HG03064 (cell line): ENCODE results near the gene TMEM214.

Experiments
- ATAC-seq: cut with Tn5 transposase; IDR thresholded peaks from one replicate; pipeline ENCODE4 v1.9.1; 2021; ENCODE audit warnings: low read depth; ENCODE audit not compliant: unreplicated experiment

The TMEM214 gene, protein sequence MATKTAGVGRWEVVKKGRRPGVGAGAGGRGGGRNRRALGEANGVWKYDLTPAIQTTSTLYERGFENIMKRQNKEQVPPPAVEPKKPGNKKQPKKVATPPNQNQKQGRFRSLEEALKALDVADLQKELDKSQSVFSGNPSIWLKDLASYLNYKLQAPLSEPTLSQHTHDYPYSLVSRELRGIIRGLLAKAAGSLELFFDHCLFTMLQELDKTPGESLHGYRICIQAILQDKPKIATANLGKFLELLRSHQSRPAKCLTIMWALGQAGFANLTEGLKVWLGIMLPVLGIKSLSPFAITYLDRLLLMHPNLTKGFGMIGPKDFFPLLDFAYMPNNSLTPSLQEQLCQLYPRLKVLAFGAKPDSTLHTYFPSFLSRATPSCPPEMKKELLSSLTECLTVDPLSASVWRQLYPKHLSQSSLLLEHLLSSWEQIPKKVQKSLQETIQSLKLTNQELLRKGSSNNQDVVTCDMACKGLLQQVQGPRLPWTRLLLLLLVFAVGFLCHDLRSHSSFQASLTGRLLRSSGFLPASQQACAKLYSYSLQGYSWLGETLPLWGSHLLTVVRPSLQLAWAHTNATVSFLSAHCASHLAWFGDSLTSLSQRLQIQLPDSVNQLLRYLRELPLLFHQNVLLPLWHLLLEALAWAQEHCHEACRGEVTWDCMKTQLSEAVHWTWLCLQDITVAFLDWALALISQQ

GRCh38 chr2:27032495-27033252, at the start of gene TMEM214:
Gene TMEM214, plus strand, starts transcription at chr2:27032965. Its CDS starts 51 bp downstream, at chr2:27033016.
- ATAC-seq: peak; percentile 85

GRCh38 chr2:26983746-26984145, 49.0 kb upstream of the TMEM214 start:
- no peak for ATAC-seq

GRCh38 chr2:26985807-26986206, 47.0 kb upstream of the TMEM214 start:
- no peak for ATAC-seq

DNA sequence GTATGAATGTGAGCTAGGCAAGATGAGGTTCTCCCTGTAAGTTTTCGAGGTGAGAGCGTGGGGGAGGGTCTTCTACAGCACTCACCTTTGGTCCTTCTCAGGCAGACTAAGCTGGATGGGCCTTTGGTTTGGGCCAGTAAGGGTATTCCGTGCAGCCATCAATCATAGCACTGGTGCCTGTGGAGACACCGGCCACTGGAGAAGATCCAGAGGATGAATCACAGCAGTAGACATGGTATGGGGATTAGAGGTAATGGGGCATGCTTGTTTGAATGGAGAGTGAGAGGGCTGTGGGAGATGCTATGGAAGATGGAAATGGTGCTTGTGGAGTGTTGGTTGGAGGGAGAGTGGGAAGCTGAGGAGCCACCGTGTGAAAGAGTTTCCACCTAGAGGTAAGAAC, 46.2 kb upstream of the TMEM214 start:
- ATAC-seq: no peak

- no peak for ATAC-seq
Measured at GRCh38 chr2:26988058-26988860, 44.5 kb upstream of the TMEM214 start.

DNA sequence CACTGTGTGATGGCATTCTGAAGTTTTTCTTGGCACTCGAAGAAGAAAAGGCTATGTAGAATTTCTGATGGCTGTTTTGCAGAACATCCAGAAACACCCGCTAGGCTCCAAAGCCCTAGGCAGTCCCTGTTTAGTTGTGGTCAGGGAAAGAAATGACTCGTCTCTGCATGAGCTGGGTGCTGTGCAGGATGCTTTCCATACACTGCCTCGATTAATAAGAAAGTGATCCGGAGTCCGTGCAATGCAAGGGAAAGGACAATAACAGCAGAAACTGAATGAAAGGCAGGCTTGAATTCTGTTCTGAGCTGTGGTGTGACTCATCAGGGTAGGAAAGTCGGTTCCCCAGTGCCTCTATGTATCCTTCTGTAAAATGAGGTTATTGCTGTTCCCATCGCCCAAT, 43.6 kb upstream of the TMEM214 start:
- ATAC-seq: no peak

DNA sequence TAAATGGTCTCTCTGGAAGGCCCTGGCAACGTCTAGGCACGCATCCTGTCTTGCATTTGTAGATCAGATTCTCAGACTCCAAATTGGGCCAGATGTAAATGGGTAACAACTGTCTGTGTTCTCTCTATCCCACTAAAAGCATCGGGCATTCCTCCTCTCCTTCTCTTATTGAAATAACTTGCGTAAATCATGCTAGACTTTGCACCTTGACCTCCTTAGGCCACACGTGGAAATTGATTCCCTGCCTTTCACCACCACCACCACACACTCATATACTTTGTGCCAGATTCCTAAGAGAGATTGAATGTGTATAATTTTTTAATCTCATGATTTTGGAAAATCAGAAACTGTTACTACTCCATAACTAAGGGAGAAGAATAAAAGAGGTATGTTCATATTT, 41.0 kb upstream of the TMEM214 start:
- no peak for ATAC-seq

- no peak for ATAC-seq
Measured at GRCh38 chr2:26993768-26994167, 39.0 kb upstream of the TMEM214 start.

GRCh38 chr2:26994983-26995382, 37.8 kb upstream of the TMEM214 start:
- ATAC-seq: no peak

- no peak for ATAC-seq
Measured at GRCh38 chr2:26997394-26997793, 35.4 kb upstream of the TMEM214 start.

DNA sequence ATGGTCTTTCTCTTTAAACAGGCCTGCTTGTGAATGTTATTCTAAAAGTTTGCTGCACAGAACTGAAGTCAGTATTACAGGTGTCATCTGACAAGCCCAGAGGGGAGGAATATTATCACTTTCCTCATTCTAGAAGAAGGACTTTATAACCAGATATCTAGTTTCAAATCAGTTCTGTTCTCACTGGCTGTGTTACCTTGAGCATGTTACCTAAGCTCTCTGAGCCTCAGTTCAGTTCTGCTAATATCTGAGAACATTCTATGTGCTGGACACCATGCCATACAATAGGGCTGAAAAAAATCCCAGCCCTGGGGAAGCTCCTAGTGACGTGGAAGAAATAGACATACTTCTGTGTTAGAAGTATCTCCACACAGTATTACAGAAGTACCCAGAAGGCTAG, 34.4 kb upstream of the TMEM214 start:
- no peak for ATAC-seq

DNA sequence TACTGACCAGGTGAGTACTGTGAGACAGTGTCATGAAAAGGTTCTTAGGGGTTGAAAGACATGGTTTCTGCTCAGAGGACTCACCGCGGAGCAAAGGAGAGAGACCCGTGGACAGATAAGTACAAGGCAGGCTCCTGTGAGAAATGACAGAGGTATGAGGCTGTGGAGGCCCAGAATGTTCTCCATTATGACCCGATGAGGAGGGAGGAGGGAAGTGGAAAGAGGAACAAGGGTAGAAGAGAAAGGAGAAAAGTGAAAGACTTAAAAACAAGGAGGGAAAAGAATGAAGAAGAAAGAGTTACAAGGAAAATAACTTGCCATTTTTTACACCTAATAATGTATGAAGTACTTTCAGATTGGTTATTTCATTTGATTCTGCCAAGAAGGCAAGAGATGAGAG, 32.5 kb upstream of the TMEM214 start:
- ATAC-seq: no peak

DNA sequence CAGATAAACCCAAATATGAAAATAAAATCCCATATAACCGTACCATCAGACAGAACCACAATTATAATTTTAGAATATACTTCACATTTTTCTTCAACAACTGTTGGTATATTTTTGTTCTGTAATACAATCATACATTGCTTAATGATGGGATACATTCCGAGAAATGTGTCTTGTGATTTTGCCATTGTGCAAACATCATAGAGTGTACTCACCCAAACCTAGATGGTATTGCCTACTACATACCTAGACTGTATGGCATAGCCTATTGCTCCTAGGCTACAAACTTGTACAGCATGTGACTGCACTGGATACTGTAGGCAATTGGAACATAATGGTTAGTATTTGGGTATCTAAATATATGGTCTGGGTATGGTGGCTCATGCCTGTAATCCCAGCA, 31.8 kb upstream of the TMEM214 start:
- no peak for ATAC-seq

- no peak for ATAC-seq
Measured at GRCh38 chr2:27001950-27002349, 30.8 kb upstream of the TMEM214 start.

- no peak for ATAC-seq
Measured at GRCh38 chr2:27003007-27003406, 29.8 kb upstream of the TMEM214 start.

GRCh38 chr2:27003857-27004256, 28.9 kb upstream of the TMEM214 start:
- no peak for ATAC-seq

DNA sequence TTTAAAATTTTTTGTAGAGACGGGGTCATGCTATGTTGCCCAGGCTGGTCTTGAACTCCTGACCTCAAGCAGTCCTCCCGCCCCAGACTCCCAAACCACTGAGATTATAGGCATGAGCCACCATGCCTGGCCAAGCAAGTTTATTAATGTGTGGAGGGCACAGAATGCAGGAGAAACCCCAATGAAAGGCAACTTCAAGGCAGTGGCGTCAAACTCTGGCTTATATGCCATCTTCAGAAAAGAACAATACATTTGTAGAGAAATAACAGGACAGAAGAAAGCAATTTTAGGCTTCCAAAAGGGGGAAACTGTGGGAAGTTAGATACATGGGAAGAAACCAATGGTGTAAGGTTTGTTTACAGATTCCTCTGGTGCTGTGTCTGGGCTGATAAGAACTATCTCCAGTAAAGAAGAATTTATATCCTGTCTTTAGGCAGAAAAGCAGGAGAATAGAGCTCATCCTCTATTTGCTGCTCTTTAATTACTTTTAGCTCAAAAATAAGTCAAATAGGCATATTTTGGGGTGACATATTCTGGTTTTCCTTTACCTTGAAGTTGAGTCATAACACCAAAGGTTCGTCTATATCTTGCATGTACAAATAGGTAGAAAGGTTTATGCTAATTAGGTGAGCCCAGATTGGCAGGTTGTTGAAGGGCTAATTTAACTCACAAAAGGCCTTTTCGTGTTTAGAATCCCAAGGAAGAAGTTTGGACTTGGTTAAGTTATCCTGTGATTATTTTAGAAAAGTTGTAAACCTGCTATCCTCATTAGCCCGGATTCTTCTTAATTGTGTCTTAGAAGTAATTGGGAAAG, 26.0 kb upstream of the TMEM214 start:
- ATAC-seq: no peak

- no peak for ATAC-seq
Measured at GRCh38 chr2:27007416-27008374, 25.1 kb upstream of the TMEM214 start.

- ATAC-seq: no peak
Measured at GRCh38 chr2:27008678-27009077, 24.1 kb upstream of the TMEM214 start.
